Lower leg skin (tissue), 4 donors: Measurements from ENCODE around the gene TNNT2. TPM values are rescaled to one million over a fixed set of nuclear protein-coding genes. Genes with fewer than 3 reads are reported as not detected.

ENCODE experiments used
- DNase-seq, 2 donors: peaks; one replicate each; pipeline ENCODE4 v3.0.0-alpha.2; 2019; ENCODE audit warnings: low spot score in 2 of 2
- H3K4me3 ChIP-seq: fragments of 200-600 bp; sonication (generic); 2 replicates; pipeline ENCODE4 v1.5.1; 2017; ENCODE audit warnings: mild to moderate bottlenecking, low read depth; ENCODE audit not compliant: poor library complexity, severe bottlenecking
- CTCF ChIP-seq, 3 donors: fragments of 450-650 bp; IDR thresholded peaks; one replicate each; pipeline ENCODE4 v1.5.1; 2016; ENCODE audit warnings: antibody characterized with exemption in 3 of 3, mild to moderate bottlenecking in 3 of 3, moderate library complexity in 2 of 3
- POLR2A ChIP-seq, 2 donors: fragments of 450-650 bp; IDR thresholded peaks; one replicate each; pipeline ENCODE4 v1.6.1; 2016 to 2017; ENCODE audit warnings: antibody characterized with exemption in 2 of 2, mild to moderate bottlenecking in 1 of 2, moderate library complexity in 1 of 2
- WGBS, 2 donors: methylation state at CpG; one replicate each; pipeline ENCODE4 v1.1.5; 2018; 5-methylcytosine and 5-hydroxymethylcytosine counted together
- intact Hi-C: fragments of 100-400 bp; cut with DNase I; formaldehyde crosslinking; loops from one replicate; pipeline ENCODE4 v1.15.0; 2023; ENCODE audit warnings: low total_unique reads
- total RNA-seq, 4 donors: library from RNA; depleted of rRNA; stranded (reverse); fragments of >200 nt; gene quantifications; one replicate each; pipeline ENCODE4 v1.1.0, GENCODE V29; 2016

TNNT2 gene
- total RNA-seq, 4 donors from 2014 or later: 6.6 to 28.3 (median 20.5) TPM

GRCh38 chr1:201356701-201357100 lies 20.8 kb downstream of the TNNT2 start:
- intact Hi-C loops: no loop called here
- no peak overlapping the region for H3K4me3 ChIP-seq
- TF ChIP-seq CTCF (IDR thresholded peaks at IDR 0.05) (no peak), POLR2A (IDR thresholded peaks at IDR 0.05) (no peak)
- 81 to 85% methylated on average over 11 of the region's 11 CpGs for WGBS, 2 donors
- no peak for DNase-seq

GRCh38 chr1:201356236-201356635 lies 21.2 kb downstream of the TNNT2 start:
- intact Hi-C loops: no loop called here
- no peak overlapping the region for H3K4me3 ChIP-seq
- WGBS, 2 donors: 92 to 95% methylated on average over 5 of the region's 5 CpGs
- DNase-seq: no peak
- TF ChIP-seq POLR2A (IDR thresholded peaks at IDR 0.05) (no peak), CTCF (IDR thresholded peaks at IDR 0.05) (no peak)

- no peak for TF ChIP-seq POLR2A (IDR thresholded peaks at IDR 0.05)
- no peak for TF ChIP-seq CTCF (IDR thresholded peaks at IDR 0.05)
- intact Hi-C loops: no loop called here
- DNase-seq: no peak
- 86 to 92% methylated on average over 7 of the region's 7 CpGs for WGBS, 2 donors
- H3K4me3 ChIP-seq: no peak overlapping the region
Measured at GRCh38 chr1:201355471-201355870, 22.0 kb downstream of the TNNT2 start.

- no peak for DNase-seq
- WGBS, 2 donors: 46 to 49% methylated on average over 2 to 4 of the region's 4 CpGs
- no peak overlapping the region for H3K4me3 ChIP-seq
- intact Hi-C loops: no loop called here
- TF ChIP-seq CTCF (IDR thresholded peaks at IDR 0.05) (no peak), POLR2A (IDR thresholded peaks at IDR 0.05) (no peak)
Measured at GRCh38 chr1:201354901-201355295, 22.6 kb downstream of the TNNT2 start.

GRCh38 chr1:201354151-201354900 lies 23.2 kb downstream of the TNNT2 start:
- H3K4me3 ChIP-seq: no peak overlapping the region
- no peak for DNase-seq
- intact Hi-C loops: no loop called here
- TF ChIP-seq CTCF (IDR thresholded peaks at IDR 0.05) (no peak), POLR2A (IDR thresholded peaks at IDR 0.05) (no peak)
- WGBS, 2 donors: 86 to 88% methylated on average over 9 of the region's 9 CpGs
